GM12878 (cell line): Measurements from ENCODE around the gene ADAM10.

Source experiments
- BACH1 ChIP-seq: fragments of 450-650 bp; IDR thresholded peaks from 2 replicates; pipeline ENCODE4 v1.6.1; 2017; ENCODE audit warnings: mild to moderate bottlenecking, borderline replicate concordance
- CTCF ChIP-seq, 3 experiments: IDR thresholded peaks in 2 of 3; conservative IDR thresholded peaks in 1 of 3; 2 replicates each; pipeline ENCODE4 v1.5.1; 2011; ENCODE audit warnings: low read depth in 3 of 3, low read length in 3 of 3, mild to moderate bottlenecking in 3 of 3, control low read depth in 2 of 3, moderate library complexity in 2 of 3, inconsistent platforms in 1 of 3, mixed read lengths in 1 of 3; ENCODE audit not compliant: control insufficient read depth in 2 of 3, insufficient read depth in 1 of 3; ENCODE audit errors: extremely low read depth in 1 of 3
- E2F8 ChIP-seq: fragments of 450-650 bp; IDR thresholded peaks from 2 replicates; pipeline ENCODE4 v1.6.1; 2018; ENCODE audit warnings: mild to moderate bottlenecking, low read depth, moderate library complexity; ENCODE audit not compliant: partially characterized antibody
- FOXM1 ChIP-seq: IDR thresholded peaks from 2 replicates; pipeline ENCODE4 v1.6.1; 2012; ENCODE audit warnings: low read depth, mild to moderate bottlenecking, inconsistent platforms, low read length, moderate library complexity
- HDAC2 ChIP-seq: fragments of 200-600 bp; sonication (generic); IDR thresholded peaks from 2 replicates; pipeline ENCODE4 v1.6.1; 2017
- POLR2A ChIP-seq: IDR thresholded peaks from 2 replicates; pipeline ENCODE4 v1.6.1; 2011; ENCODE audit warnings: low read depth, mild to moderate bottlenecking, low read length
- SMARCA5 ChIP-seq: fragments of 450-650 bp; IDR thresholded peaks from 2 replicates; pipeline ENCODE4 v1.6.1; 2017; ENCODE audit warnings: mild to moderate bottlenecking
- ZBTB11 ChIP-seq: fragments of 450-650 bp; formaldehyde crosslinking; IDR thresholded peaks from 2 replicates; pipeline ENCODE4 v1.5.0; 2022; ENCODE audit warnings: mild to moderate bottlenecking, missing genetic modification characterization
- ZBTB33 ChIP-seq: fragments of 450-650 bp; IDR thresholded peaks from 2 replicates; pipeline ENCODE4 v1.6.1; 2017; ENCODE audit warnings: mild to moderate bottlenecking

- TF ChIP-seq HDAC2 (no peak), CTCF (IDR thresholded peaks at IDR 0.05 in 2 of 3, conservative IDR thresholded peaks at IDR 0.05 in 1 of 3; ENCODE audit: control insufficient read depth in 2 of 3, extremely low read depth in 1 of 3, insufficient read depth in 1 of 3, low read depth in 3 of 3, low read length in 3 of 3) (no peak), E2F8 (no peak), POLR2A (no peak), SMARCA5 (no peak), ZBTB33 (no peak), FOXM1 (no peak), BACH1 (no peak), ZBTB11 (CRISPR knock-in tag) (no peak)
Observed at GRCh38 chr15:58742819-58743502, 6.5 kb downstream of the ADAM10 start.
